Stimulated activated CD4-positive, alpha-beta T cell treated with anti-CD3 and anti-CD28 coated beads, Interleukin-1b, Interleukin-23, amount 100 ng/mL, for 1 hour (primary cell): ENCODE data around the gene AGXT.

Experiments
- DNase-seq, 2 donors: peaks; one replicate each; pipeline ENCODE4 v3.0.0-alpha.2; 2020; ENCODE audit warnings: low read depth in 2 of 2

Gene AGXT

GRCh38 chr2:240927390-240927781 lies 58.8 kb downstream of the AGXT start:
- no peak for DNase-seq

GRCh38 chr2:240928476-240929363 lies 60.1 kb downstream of the AGXT start:
- no peak for DNase-seq

- no peak for DNase-seq
Observed at GRCh38 chr2:240929364-240930095, 60.9 kb downstream of the AGXT start.
